SK-N-SH (cell line): ENCODE results near the gene HSPA4L.

Experiments used
- CTCF ChIP-seq: fragments of 200-600 bp; sonication (generic); IDR thresholded peaks from 2 replicates; pipeline ENCODE4 v1.6.1; 2017; ENCODE audit warnings: antibody characterized with exemption, mild to moderate bottlenecking, moderate library complexity
- MEF2A ChIP-seq: IDR thresholded peaks from 2 replicates; pipeline ENCODE4 v1.4.0; 2012; ENCODE audit warnings: low read depth, borderline replicate concordance
- MXI1 ChIP-seq: IDR thresholded peaks from 2 replicates; pipeline ENCODE4 v1.6.1; 2012; ENCODE audit warnings: mild to moderate bottlenecking, low read depth, low read length, improper control_type of control experiment
- POLR2AphosphoS5 ChIP-seq: IDR thresholded peaks from 2 replicates; pipeline ENCODE4 v1.6.1; 2012; ENCODE audit warnings: low read depth, low read length
- TCF12 ChIP-seq: IDR thresholded peaks from 2 replicates; pipeline ENCODE4 v1.4.0; 2012

- no peak for TF ChIP-seq CTCF
- TF ChIP-seq TCF12 = no peak
- TF ChIP-seq POLR2AphosphoS5 = no peak
- no peak for TF ChIP-seq MXI1
- TF ChIP-seq MEF2A = no peak
Measured at GRCh38 chr4:127829014-127829413, 46.9 kb downstream of the HSPA4L start.
